A549 treated with GW870086 at 1 μM for 4 hours (cell line): ENCODE data around the gene MAP3K2. TPM values are rescaled to one million over a fixed set of nuclear protein-coding genes. Genes with fewer than 3 reads are reported as not detected.

Experiments used
- total RNA-seq: library from RNA; stranded (reverse); fragments of 200-300 nt; extraction: Qiagen RNA extraction; gene quantifications from 5 replicates; pipeline ENCODE4 v1.2.3, GENCODE V29; 2022; ENCODE audit warnings: low read depth

MAP3K2 gene, protein sequence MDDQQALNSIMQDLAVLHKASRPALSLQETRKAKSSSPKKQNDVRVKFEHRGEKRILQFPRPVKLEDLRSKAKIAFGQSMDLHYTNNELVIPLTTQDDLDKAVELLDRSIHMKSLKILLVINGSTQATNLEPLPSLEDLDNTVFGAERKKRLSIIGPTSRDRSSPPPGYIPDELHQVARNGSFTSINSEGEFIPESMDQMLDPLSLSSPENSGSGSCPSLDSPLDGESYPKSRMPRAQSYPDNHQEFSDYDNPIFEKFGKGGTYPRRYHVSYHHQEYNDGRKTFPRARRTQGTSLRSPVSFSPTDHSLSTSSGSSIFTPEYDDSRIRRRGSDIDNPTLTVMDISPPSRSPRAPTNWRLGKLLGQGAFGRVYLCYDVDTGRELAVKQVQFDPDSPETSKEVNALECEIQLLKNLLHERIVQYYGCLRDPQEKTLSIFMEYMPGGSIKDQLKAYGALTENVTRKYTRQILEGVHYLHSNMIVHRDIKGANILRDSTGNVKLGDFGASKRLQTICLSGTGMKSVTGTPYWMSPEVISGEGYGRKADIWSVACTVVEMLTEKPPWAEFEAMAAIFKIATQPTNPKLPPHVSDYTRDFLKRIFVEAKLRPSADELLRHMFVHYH
- 11.8 to 25.9 TPM (median 21.2 TPM) in 5 replicates for total RNA-seq

DNA sequence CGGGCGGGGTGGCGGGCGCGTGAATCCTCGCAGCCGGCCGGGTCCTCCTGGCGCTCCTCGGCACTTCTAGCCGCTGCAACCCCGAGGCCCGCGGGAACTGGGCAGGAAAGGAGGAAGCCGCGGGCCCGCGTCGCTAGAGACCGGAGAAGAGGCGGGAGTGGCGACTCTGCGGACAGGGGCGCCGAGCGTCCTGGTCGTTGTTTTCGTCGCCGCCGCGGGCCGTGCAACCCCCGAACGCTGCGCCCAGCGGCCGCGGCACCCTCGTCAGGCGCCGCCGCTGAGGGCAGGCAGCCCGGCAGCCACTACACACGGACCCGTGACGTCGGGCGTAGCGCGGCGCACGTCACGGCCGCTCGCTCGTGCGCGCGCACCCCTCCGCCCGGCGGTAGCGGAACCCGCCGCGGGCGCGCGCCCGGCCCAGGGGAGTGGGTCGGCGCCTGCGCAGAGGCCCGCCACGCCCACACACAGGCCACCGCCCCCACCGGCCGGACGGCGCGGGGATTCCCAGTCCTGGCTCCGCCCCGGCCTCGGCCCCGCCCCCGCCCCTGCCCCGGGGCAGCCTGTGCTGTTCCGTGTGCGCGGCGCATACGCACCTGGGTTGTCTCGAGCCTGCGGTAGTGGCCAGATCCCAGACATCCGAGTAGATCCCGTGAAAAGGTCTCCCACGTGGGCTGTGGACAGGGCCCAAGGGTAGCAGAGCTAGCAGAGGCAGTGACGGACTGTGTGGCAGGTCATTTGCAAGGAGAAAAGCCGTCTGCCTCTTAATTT, at the start of gene MAP3K2:
TSS of gene MAP3K2 (minus strand) at position 321 of the 768 bp plus-strand sequence. CDS start 44,846 bp downstream, outside the sequence.

DNA sequence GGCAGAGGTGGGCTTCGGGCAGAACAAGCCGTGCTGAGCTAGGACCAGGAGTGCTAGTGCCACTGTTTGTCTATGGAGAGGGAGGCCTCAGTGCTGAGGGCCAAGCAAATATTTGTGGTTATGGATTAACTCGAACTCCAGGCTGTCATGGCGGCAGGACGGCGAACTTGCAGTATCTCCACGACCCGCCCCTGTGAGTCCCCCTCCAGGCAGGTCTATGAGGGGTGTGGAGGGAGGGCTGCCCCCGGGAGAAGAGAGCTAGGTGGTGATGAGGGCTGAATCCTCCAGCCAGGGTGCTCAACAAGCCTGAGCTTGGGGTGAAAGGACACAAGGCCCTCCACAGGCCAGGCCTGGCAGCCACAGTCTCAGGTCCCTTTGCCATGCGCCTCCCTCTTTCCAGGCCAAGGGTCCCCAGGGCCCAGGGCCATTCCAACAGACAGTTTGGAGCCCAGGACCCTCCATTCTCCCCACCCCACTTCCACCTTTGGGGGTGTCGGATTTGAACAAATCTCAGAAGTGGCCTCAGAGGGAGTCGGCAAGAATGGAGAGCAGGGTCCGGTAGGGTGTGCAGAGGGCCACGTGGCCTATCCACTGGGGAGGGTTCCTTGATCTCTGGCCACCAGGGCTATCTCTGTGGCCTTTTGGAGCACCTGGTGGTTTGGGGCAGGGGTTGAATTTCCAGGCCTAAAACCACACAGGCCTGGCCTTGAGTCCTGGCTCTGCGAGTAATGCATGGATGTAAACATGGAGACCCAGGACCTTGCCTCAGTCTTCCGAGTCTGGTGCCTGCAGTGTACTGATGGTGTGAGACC, 30.7 kb upstream of the MAP3K2 start, which contains the start of gene PROC:
TSS of gene PROC (plus strand) at position 128 of the 812 bp plus-strand sequence. CDS start 1,516 bp downstream, outside the sequence.

DNA sequence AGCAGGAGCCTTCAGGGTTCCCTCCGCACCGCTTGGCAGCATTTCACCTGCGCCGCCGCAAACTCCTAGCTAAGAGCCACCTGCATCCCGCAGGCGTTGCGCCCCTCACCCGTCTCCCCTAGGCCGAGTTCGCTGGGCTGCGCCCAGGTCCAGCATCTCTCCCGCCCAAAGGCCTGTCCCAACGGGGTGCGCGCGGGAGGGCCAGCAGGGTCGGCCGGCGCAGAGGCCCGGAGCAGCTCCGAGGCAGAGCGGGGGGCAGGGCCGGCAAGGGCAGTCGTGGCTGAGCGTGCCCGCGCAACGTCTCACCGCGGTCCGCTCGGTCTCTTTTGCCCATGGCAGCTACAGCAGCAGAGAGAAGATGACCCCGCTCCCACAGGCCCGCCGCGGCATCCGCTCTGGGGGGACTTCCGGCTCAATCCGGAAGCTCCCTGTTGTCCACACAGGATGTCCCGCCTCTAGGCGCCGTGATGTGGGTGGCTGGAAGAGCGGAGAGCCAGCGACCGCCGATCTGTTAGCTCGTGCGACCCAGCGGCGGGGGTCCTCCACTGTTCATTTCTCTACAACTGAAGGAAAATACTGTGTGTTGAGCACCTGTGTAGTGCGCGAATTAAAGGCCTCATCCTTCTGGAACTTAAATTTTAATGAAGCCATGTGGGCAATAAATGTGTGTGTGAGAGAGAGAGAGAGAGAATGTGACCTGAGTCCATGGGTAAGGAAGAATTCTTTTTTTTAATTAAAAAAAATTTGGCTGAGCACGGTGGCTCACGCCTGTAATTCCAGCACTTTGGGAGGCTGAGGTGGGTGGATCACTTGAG, 93.8 kb downstream of the MAP3K2 start, which contains the start of gene ERCC3:
TSS of gene ERCC3 (minus strand) at position 397 of the 815 bp plus-strand sequence. CDS start at position 334, 63 bp downstream.

Other genes starting within 250 kb of the MAP3K2 start
- 2.7 to 5.2 TPM (median 4.0 TPM) in 5 replicates for gene CYP27C1, start 167.7 kb downstream of the MAP3K2 start, total RNA-seq
- gene ERCC3, start 93.8 kb downstream of the MAP3K2 start, total RNA-seq: 44.3 to 46.7 TPM (median 46.0 TPM) in 5 replicates
- gene PROC, start 30.5 kb upstream of the MAP3K2 start, total RNA-seq: 4.0 to 4.6 TPM (median 4.2 TPM) in 5 replicates
- gene IWS1, start 138.5 kb upstream of the MAP3K2 start, total RNA-seq: 36.8 to 48.4 TPM (median 43.0 TPM) in 5 replicates
- gene MYO7B, start 147.7 kb upstream of the MAP3K2 start, total RNA-seq: 0.11 to 0.29 TPM (median 0.19 TPM) in 4 of 5 replicates, not detected in the other